OCI-LY7 (cell line): ENCODE results near the gene ELL. TPM values are rescaled to one million over a fixed set of nuclear protein-coding genes. Genes with fewer than 3 reads are reported as not detected.

Experiments
- BruUV-seq: library from RNA; stranded (reverse); fragments of 400-500 nt; replicated peaks from 2 replicates; lab custom pipeline; 2021; lab: Mats Ljungman, UMichigan
- CTCF ChIA-PET: fragments of 300-600 bp; sonication (Branson Sonifier 250); formaldehyde crosslinking; loops from one replicate; lab custom pipeline; 2022; ENCODE audit warnings: antibody characterized with exemption; ENCODE audit not compliant: unreplicated experiment; lab: Charles Lee
- POLR2A ChIA-PET: fragments of 300-600 bp; sonication (Branson Sonifier 250); formaldehyde crosslinking; loops from one replicate; lab custom pipeline; 2022; ENCODE audit warnings: antibody characterized with exemption; lab: Charles Lee
- DNase-seq: peaks from one replicate; pipeline ENCODE4 v3.0.0-alpha.2; 2015; ENCODE audit warnings: low spot score
- H2AFZ ChIP-seq: fragments of 200-600 bp; sonication (generic), shearing (Covaris generic); 2 replicates; pipeline ENCODE4 v1.6.1; 2014; ENCODE audit warnings: mild to moderate bottlenecking, antibody characterized with exemption, low read length, moderate library complexity
- H3K27ac ChIP-seq: fragments of 200-600 bp; sonication (generic); 2 replicates; pipeline ENCODE4 v1.5.1; 2014; ENCODE audit warnings: mixed run types, low read depth, mild to moderate bottlenecking, moderate library complexity, low read length, inconsistent platforms; ENCODE audit not compliant: poor library complexity, severe bottlenecking
- H3K36me3 ChIP-seq: fragments of 200-600 bp; sonication (generic); 2 replicates; pipeline ENCODE4 v1.6.1; 2014; ENCODE audit warnings: mild to moderate bottlenecking, antibody characterized with exemption, low read length, moderate library complexity, mixed read lengths; ENCODE audit not compliant: insufficient read depth
- H3K4me1 ChIP-seq: fragments of 200-600 bp; sonication (generic); 2 replicates; pipeline ENCODE4 v1.5.1; 2014; ENCODE audit warnings: mild to moderate bottlenecking, low read length; ENCODE audit not compliant: insufficient read depth, poor library complexity, severe bottlenecking
- H3K4me2 ChIP-seq: fragments of 200-600 bp; sonication (generic); 2 replicates; pipeline ENCODE4 v1.6.1; 2014; ENCODE audit warnings: mild to moderate bottlenecking, low read length
- H3K4me3 ChIP-seq: fragments of 200-600 bp; sonication (generic); 2 replicates; pipeline ENCODE4 v1.5.1; 2014; ENCODE audit warnings: mild to moderate bottlenecking, low read depth, low read length; ENCODE audit not compliant: poor library complexity, severe bottlenecking
- H3K79me2 ChIP-seq: fragments of 200-600 bp; sonication (generic); 2 replicates; pipeline ENCODE4 v1.6.1; 2016; ENCODE audit warnings: low read depth, mild to moderate bottlenecking, low read length, moderate library complexity, mixed read lengths; ENCODE audit not compliant: insufficient read depth
- H3K9me2 ChIP-seq: fragments of 200-600 bp; sonication (generic); 2 replicates; pipeline ENCODE4 v1.6.1; 2016; ENCODE audit warnings: mild to moderate bottlenecking, low read length, mixed read lengths; ENCODE audit not compliant: insufficient read depth
- H3K9me3 ChIP-seq: fragments of 200-600 bp; sonication (generic); 2 replicates; pipeline ENCODE4 v1.6.1; 2014; ENCODE audit warnings: mild to moderate bottlenecking, mixed run types, low read length, mixed read lengths
- H4K20me1 ChIP-seq: fragments of 200-600 bp; sonication (generic); 2 replicates; pipeline ENCODE4 v1.6.1; 2014; ENCODE audit warnings: mild to moderate bottlenecking, antibody characterized with exemption, low read length, moderate library complexity, mixed read lengths; ENCODE audit not compliant: insufficient read depth
- CTCF ChIP-seq: fragments of 200-600 bp; sonication (generic); conservative IDR thresholded peaks from 2 replicates; pipeline ENCODE4 v1.5.1; 2014; ENCODE audit warnings: mild to moderate bottlenecking, antibody characterized with exemption, low read length, moderate library complexity, mixed read lengths
- EZH2phosphoT487 ChIP-seq: fragments of 200-600 bp; sonication (generic); IDR thresholded peaks from 2 replicates; pipeline ENCODE4 v1.6.1; 2018; ENCODE audit warnings: low read depth, borderline replicate concordance, mild to moderate bottlenecking, mixed run types, antibody characterized with exemption, low read length, moderate library complexity, mixed read lengths
- intact Hi-C: fragments of 100-400 bp; cut with micrococcal nuclease; formaldehyde crosslinking; loops from one replicate; pipeline ENCODE4 v1.10.0; 2022; ENCODE audit not compliant: unreplicated experiment
- total RNA-seq, 2 experiments: library from RNA; depleted of rRNA in 1 of 2; stranded (reverse); fragments of >200 nt in 1 of 2; shearing (Covaris generic) in 1 of 2; gene quantifications; 2 replicates each; pipeline ENCODE4 v1.2.3, GENCODE V29; 2014 to 2022

The ELL gene
- total RNA-seq, 2 experiments from 2014 or later, result 14.4 to 24.6 TPM

GRCh38 chr19:18502246-18502637, 19.6 kb downstream of the ELL start:
- ChIA-PET POLR2A (no interaction called here), CTCF (no interaction called here)
- Histone ChIP-seq H4K20me1 (peaks cover 10% of the 10 kb centered on the region; the same call in 1 of the 2 replicates), H3K27ac (no peak overlapping the region), H3K79me2 (peaks cover 28% of the 10 kb centered on the region; the same call in 1 of the 2 replicates), H3K9me2 (no peaks in the 10 kb centered on the region), H3K36me3 (no peaks in the 10 kb centered on the region), H3K9me3 (no peaks in the 10 kb centered on the region), H3K4me1 (peaks cover 10% of the 10 kb centered on the region), H3K4me2 (no peak overlapping the region), H3K4me3 (no peak overlapping the region), H2AFZ (no peak overlapping the region)
- no peak for TF ChIP-seq CTCF
- DNase-seq, result no peak
- intact Hi-C loops, result no loop called here
- BruUV-seq, result no TSS peak

GRCh38 chr19:18501832-18502231, 20.0 kb downstream of the ELL start:
- Histone ChIP-seq H2AFZ (no peak overlapping the region), H3K9me3 (no peaks in the 10 kb centered on the region), H3K27ac (no peak overlapping the region), H4K20me1 (peaks cover 10% of the 10 kb centered on the region; the same call in 1 of the 2 replicates), H3K79me2 (peaks cover 28% of the 10 kb centered on the region; the same call in 1 of the 2 replicates), H3K4me1 (peaks cover 10% of the 10 kb centered on the region), H3K4me3 (no peak overlapping the region), H3K36me3 (no peaks in the 10 kb centered on the region), H3K9me2 (no peaks in the 10 kb centered on the region), H3K4me2 (no peak overlapping the region)
- no peak for DNase-seq
- ChIA-PET CTCF (no interaction called here), POLR2A (no interaction called here)
- intact Hi-C loops, result no loop called here
- no peak for TF ChIP-seq EZH2phosphoT487
- no peak for TF ChIP-seq CTCF
- BruUV-seq, result no TSS peak

- Histone ChIP-seq H3K36me3 (no peaks in the 10 kb centered on the region), H3K4me1 (peaks cover 15% of the 10 kb centered on the region), H3K9me3 (no peaks in the 10 kb centered on the region), H3K79me2 (peaks cover 27% of the 10 kb centered on the region; the same call in 1 of the 2 replicates), H2AFZ (no peak overlapping the region), H4K20me1 (peaks cover 10% of the 10 kb centered on the region; the same call in 1 of the 2 replicates), H3K4me3 (no peak overlapping the region), H3K27ac (no peak overlapping the region), H3K4me2 (no peak overlapping the region), H3K9me2 (no peaks in the 10 kb centered on the region)
- POLR2A ChIA-PET, result no interaction called here
- DNase-seq, result no peak
- CTCF ChIA-PET, result no interaction called here
- BruUV-seq, result no TSS peak
- TF ChIP-seq EZH2phosphoT487 (no peak), CTCF (no peak)
- intact Hi-C loops, result no loop called here
Observed at GRCh38 chr19:18501351-18501750, 20.5 kb downstream of the ELL start.
